ENCODE measurements around the gene LTBP1.
A peak's percentile ranks its signal among the peaks of the same experiment; 100 is the strongest.

Gene LTBP1

GRCh38 chr2:33207151-33207740 lies 260.5 kb downstream of the LTBP1 start:
- no peak for DNase-seq

- no peak for DNase-seq
These were observed 261.6 kb downstream of the LTBP1 start for GRCh38 chr2:33208400-33208799.

- DNase-seq, result no peak
These were observed 263.2 kb downstream of the LTBP1 start for GRCh38 chr2:33209976-33210375.

- DNase-seq, result no peak
These were observed 263.9 kb downstream of the LTBP1 start for GRCh38 chr2:33210626-33211025.

- no peak for DNase-seq
These were observed 265.4 kb downstream of the LTBP1 start for GRCh38 chr2:33212151-33212550.

- no peak for DNase-seq
These were observed 266.5 kb downstream of the LTBP1 start for GRCh38 chr2:33213244-33213643.

GRCh38 chr2:33213648-33214047 lies 266.9 kb downstream of the LTBP1 start:
- DNase-seq, result no peak

- no peak for DNase-seq
These were observed 267.7 kb downstream of the LTBP1 start for GRCh38 chr2:33214436-33214835.

- DNase-seq, result no peak
These were observed 268.1 kb downstream of the LTBP1 start for GRCh38 chr2:33214857-33215256.

- DNase-seq, result no peak
These were observed 268.5 kb downstream of the LTBP1 start for GRCh38 chr2:33215299-33215698.

- no peak for DNase-seq
These were observed 269.2 kb downstream of the LTBP1 start for GRCh38 chr2:33215983-33216382.

GRCh38 chr2:33216508-33217182 lies 269.9 kb downstream of the LTBP1 start:
- no peak for DNase-seq

- no peak for DNase-seq
These were observed 270.7 kb downstream of the LTBP1 start for GRCh38 chr2:33217406-33217805.

- DNase-seq, result no peak
These were observed 272.4 kb downstream of the LTBP1 start for GRCh38 chr2:33219114-33219513.

- DNase-seq, result peak in 1 of 5 donors; percentile 3
These were observed 273.1 kb downstream of the LTBP1 start for GRCh38 chr2:33219850-33220275.

GRCh38 chr2:33220533-33220932 lies 273.8 kb downstream of the LTBP1 start:
- DNase-seq, result no peak

- DNase-seq, result no peak
These were observed 274.5 kb downstream of the LTBP1 start for GRCh38 chr2:33221046-33221784.

- DNase-seq, result no peak
These were observed 275.6 kb downstream of the LTBP1 start for GRCh38 chr2:33222309-33222708.

GRCh38 chr2:33223856-33224255 lies 277.1 kb downstream of the LTBP1 start:
- DNase-seq, result no peak

- DNase-seq, result no peak
These were observed 278.6 kb downstream of the LTBP1 start for GRCh38 chr2:33225350-33225749.

GRCh38 chr2:33226546-33226945 lies 279.8 kb downstream of the LTBP1 start:
- no peak for DNase-seq

- no peak for DNase-seq
These were observed 282.9 kb downstream of the LTBP1 start for GRCh38 chr2:33229646-33230045.

GRCh38 chr2:33230195-33230594 lies 283.4 kb downstream of the LTBP1 start:
- DNase-seq, result no peak

GRCh38 chr2:33230842-33231241 lies 284.1 kb downstream of the LTBP1 start:
- DNase-seq, result no peak
